ENCODE measurements around the gene C9orf85.

- TF ChIP-seq CTCF (IDR thresholded peaks at IDR 0.05) (no peak), POLR2A (IDR thresholded peaks at IDR 0.05) (no peak)
These were observed 65.6 kb downstream of the C9orf85 start for GRCh38 chr9:71977003-71977402.
